Measurements from ENCODE around the gene GTF3C5.
"Not testable (repeated sequence)": the region's sequence is repeated elsewhere in the genome, so short reads cannot be mapped to it uniquely, and the experiment has no call there.

The GTF3C5 gene

GRCh38 chr9:133090187-133090586, 59.4 kb downstream of the GTF3C5 start:
- Histone ChIP-seq H3K27me3 (replicated peaks in 2 of 5; ENCODE audit: control insufficient read depth in 4 of 5, insufficient read depth in 5 of 5, low read length in 4 of 5) (no peaks in the 10 kb centered on the region), H3K27ac (ENCODE audit: insufficient read depth in 1 of 2, low read depth in 1 of 2, low read length in 2 of 2, poor library complexity in 1 of 2, severe bottlenecking in 2 of 2) (no peak overlapping the region), H3K36me3 (ENCODE audit: control insufficient read depth in 4 of 4, insufficient read depth in 4 of 4, low read length in 3 of 4) (no peaks in the 10 kb centered on the region), H3K9me3 (ENCODE audit: control extremely low read depth in 1 of 5, control insufficient read depth in 4 of 5, insufficient read depth in 2 of 5, low read depth in 1 of 5, low read length in 4 of 5) (no peaks in the 10 kb centered on the region), H3K4me1 (ENCODE audit: control extremely low read depth in 1 of 4, control insufficient read depth in 4 of 4, insufficient read depth in 4 of 4, low read length in 3 of 4) (peaks cover 0 to 3% (median 0%) of the 10 kb centered on the region in 4 experiments), H3K4me3 (ENCODE audit: control insufficient read depth in 1 of 7, extremely low read depth in 1 of 7, insufficient read depth in 4 of 7, low read depth in 2 of 7, low read length in 6 of 7) (no peak overlapping the region)
- CTCF ChIA-PET, result interaction anchor here (1.3 to 2.1 kb wide), 3 partner anchors 9 to 57 kb away, joined by 3 to 8 read pairs (median 4); no protein-coding TSS in a partner anchor
- 79% methylated on average over 5 of the region's 6 CpGs for WGBS (ENCODE audit: insufficient coverage)
- DNase-seq, result no peak
- POLR2A ChIA-PET, result no interaction called here

DNA sequence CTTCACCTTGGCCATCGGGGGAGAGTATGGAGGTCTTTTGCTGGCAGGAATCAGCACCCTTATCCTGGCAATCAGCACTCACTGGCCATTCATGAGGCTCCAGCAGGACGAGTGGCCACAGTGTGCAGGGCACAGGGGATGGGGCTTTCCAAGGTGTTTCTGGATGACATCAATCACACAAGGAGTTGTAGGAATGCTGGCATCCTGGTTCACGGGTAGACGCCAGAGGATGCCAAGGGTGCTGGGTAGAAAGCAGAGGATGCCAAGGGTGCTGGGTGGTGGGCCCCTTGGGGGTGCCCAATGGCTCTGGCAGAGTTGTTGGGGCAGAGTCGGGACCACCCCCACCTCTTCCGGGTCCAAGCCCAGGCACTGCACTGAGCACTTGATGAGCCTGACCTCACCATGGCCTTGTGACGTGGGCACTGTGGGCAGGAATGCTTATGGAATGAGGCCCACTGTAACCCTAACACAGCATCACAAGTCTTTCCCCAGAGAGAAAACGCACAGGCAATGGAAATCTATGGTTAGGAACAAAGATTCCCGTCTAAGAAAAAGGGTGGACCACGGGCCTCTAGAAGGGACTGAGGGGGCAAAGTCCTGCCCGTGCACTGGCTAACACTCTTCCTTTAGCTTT, 60.1 kb downstream of the GTF3C5 start:
- H3K4me3 ChIP-seq (ENCODE audit: control insufficient read depth in 1 of 7, extremely low read depth in 1 of 7, insufficient read depth in 4 of 7, low read depth in 2 of 7, low read length in 6 of 7), result no peak overlapping the region
- DNase-seq, result no peak
- WGBS (ENCODE audit: insufficient coverage), result 94% methylated on average over 6 of the region's 11 CpGs
- no peak overlapping the region for H3K27ac ChIP-seq (ENCODE audit: insufficient read depth in 1 of 2, low read depth in 1 of 2, low read length in 2 of 2, poor library complexity in 1 of 2, severe bottlenecking in 2 of 2)
- no peaks in the 10 kb centered on the region for H3K27me3 ChIP-seq (replicated peaks in 2 of 5; ENCODE audit: control insufficient read depth in 4 of 5, insufficient read depth in 5 of 5, low read length in 4 of 5)
- peaks cover 0 to 6% (median 0%) of the 10 kb centered on the region in 5 experiments for H3K9me3 ChIP-seq (ENCODE audit: control extremely low read depth in 1 of 5, control insufficient read depth in 4 of 5, insufficient read depth in 2 of 5, low read depth in 1 of 5, low read length in 4 of 5)
- H3K4me1 ChIP-seq (ENCODE audit: control extremely low read depth in 1 of 4, control insufficient read depth in 4 of 4, insufficient read depth in 4 of 4, low read length in 3 of 4), result peaks cover 0 to 3% (median 0%) of the 10 kb centered on the region in 4 experiments
- no peaks in the 10 kb centered on the region for H3K36me3 ChIP-seq (ENCODE audit: control insufficient read depth in 4 of 4, insufficient read depth in 4 of 4, low read length in 3 of 4)
- ChIA-PET CTCF (interaction anchor here (1.6 to 2.1 kb wide), 3 partner anchors 12 to 56 kb away, joined by 4 to 8 read pairs (median 7); no protein-coding TSS in a partner anchor), POLR2A (no interaction called here)

- peaks cover 2 to 20% (median 12%) of the 10 kb centered on the region in 5 experiments for H3K9me3 ChIP-seq (ENCODE audit: control extremely low read depth in 1 of 5, control insufficient read depth in 4 of 5, insufficient read depth in 2 of 5, low read depth in 1 of 5, low read length in 4 of 5)
- ChIA-PET POLR2A (interaction anchor here (0.6 kb wide), 1 partner anchor 150 kb away, joined by 3 read pairs; the partner anchor contains the start of gene TSC1), CTCF (interaction anchor here (0.8 to 4.3 kb wide), 7 partner anchors 8 to 81 kb away, joined by 3 to 23 read pairs (median 6); no protein-coding TSS in a partner anchor)
- peaks cover 7 to 34% (median 25%) of the 10 kb centered on the region in 4 experiments for H3K36me3 ChIP-seq (ENCODE audit: control insufficient read depth in 4 of 4, insufficient read depth in 4 of 4, low read length in 3 of 4)
- not testable (repeated sequence) for H3K27ac ChIP-seq (ENCODE audit: insufficient read depth in 1 of 2, low read depth in 1 of 2, low read length in 2 of 2, poor library complexity in 1 of 2, severe bottlenecking in 2 of 2); DNase-seq; H3K27me3 ChIP-seq (replicated peaks in 2 of 5; ENCODE audit: control insufficient read depth in 4 of 5, insufficient read depth in 5 of 5, low read length in 4 of 5); H3K4me3 ChIP-seq (ENCODE audit: control insufficient read depth in 1 of 7, extremely low read depth in 1 of 7, insufficient read depth in 4 of 7, low read depth in 2 of 7, low read length in 6 of 7); H3K4me1 ChIP-seq (ENCODE audit: control extremely low read depth in 1 of 4, control insufficient read depth in 4 of 4, insufficient read depth in 4 of 4, low read length in 3 of 4)
- no CpG with 5 or more reads among the region's 4 CpGs for WGBS (ENCODE audit: insufficient coverage)
Measured at GRCh38 chr9:133094351-133094750, 63.6 kb downstream of the GTF3C5 start.

DNA sequence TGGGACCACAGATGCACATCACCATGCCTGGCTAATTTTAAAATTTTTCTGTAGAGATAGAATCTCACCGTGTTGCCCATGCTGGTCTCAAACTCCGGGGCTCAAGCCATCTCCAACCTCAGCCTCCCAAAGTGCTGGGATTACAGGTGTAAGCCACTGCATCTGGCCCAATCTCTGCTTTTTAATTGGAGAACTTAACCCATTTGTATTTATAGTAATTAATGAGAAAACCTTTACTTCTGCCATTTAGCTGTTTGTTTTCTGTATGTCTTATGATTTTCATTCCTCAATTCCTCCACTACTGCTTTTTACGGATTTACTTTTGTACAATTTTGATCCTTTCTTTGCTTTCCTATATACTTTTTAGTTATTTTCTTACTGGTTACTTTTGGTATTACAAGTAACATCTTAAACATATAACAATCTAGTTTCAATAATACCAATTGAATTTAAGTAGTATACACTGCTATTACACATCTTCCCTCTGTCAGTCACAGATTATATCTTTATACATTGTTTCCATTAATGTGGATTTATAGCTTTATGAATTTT, 64.1 kb downstream of the GTF3C5 start:
- Histone ChIP-seq H3K9me3 (ENCODE audit: control extremely low read depth in 1 of 5, control insufficient read depth in 4 of 5, insufficient read depth in 2 of 5, low read depth in 1 of 5, low read length in 4 of 5) (peaks cover 2 to 20% (median 12%) of the 10 kb centered on the region in 5 experiments), H3K36me3 (ENCODE audit: control insufficient read depth in 4 of 4, insufficient read depth in 4 of 4, low read length in 3 of 4) (peaks cover 10 to 38% (median 29%) of the 10 kb centered on the region in 4 experiments), H3K4me3 (ENCODE audit: control insufficient read depth in 1 of 7, extremely low read depth in 1 of 7, insufficient read depth in 4 of 7, low read depth in 2 of 7, low read length in 6 of 7) (no peak overlapping the region), H3K27ac (ENCODE audit: insufficient read depth in 1 of 2, low read depth in 1 of 2, low read length in 2 of 2, poor library complexity in 1 of 2, severe bottlenecking in 2 of 2) (no peak overlapping the region), H3K4me1 (ENCODE audit: control extremely low read depth in 1 of 4, control insufficient read depth in 4 of 4, insufficient read depth in 4 of 4, low read length in 3 of 4) (peaks cover 0 to 3% (median 0%) of the 10 kb centered on the region in 4 experiments), H3K27me3 (replicated peaks in 2 of 5; ENCODE audit: control insufficient read depth in 4 of 5, insufficient read depth in 5 of 5, low read length in 4 of 5) (no peaks in the 10 kb centered on the region)
- no peak for DNase-seq
- ChIA-PET POLR2A (no interaction called here), CTCF (interaction anchor here (0.8 to 4.3 kb wide), 8 partner anchors 7 to 53 kb away, joined by 3 to 23 read pairs (median 10); no protein-coding TSS in a partner anchor)
- 90% methylated on average over 2 of the region's 3 CpGs for WGBS (ENCODE audit: insufficient coverage)

DNA sequence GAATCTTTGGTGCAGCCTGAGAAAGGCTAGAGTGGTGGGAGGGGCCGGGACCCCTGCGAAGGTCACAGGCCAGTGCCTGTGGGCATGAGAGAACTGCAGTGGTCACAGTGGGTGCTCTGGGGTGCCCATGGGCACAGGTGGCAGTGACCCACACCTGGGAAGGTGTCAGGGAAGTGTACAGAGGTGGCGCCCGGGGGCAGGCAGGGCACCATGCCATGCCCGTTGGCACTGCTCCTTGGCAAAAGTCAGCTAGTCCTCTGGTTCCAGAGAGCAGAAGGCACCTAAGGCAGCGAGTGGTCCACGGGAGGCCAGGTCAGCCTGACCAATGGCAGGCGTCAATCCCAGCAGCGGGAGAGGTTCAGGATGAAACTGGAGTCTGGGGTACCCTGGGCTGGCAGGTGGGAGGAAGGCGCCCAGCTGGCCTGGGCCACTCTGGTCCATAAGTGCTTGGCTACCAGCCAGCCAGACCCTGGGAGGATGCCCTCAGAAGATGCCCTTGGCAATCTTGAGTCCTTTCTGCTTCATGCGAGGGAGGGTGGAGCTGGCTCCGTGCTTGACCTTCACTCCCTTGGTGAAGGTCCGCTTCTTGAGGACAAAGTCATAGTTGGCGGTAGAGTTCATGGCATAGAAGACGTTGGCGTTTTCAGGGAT, 67.4 kb downstream of the GTF3C5 start:
- Histone ChIP-seq H3K9me3 (ENCODE audit: control extremely low read depth in 1 of 5, control insufficient read depth in 4 of 5, insufficient read depth in 2 of 5, low read depth in 1 of 5, low read length in 4 of 5) (peaks cover 2 to 20% (median 12%) of the 10 kb centered on the region in 5 experiments), H3K4me1 (ENCODE audit: control extremely low read depth in 1 of 4, control insufficient read depth in 4 of 4, insufficient read depth in 4 of 4, low read length in 3 of 4) (no peaks in the 10 kb centered on the region), H3K27ac (ENCODE audit: insufficient read depth in 1 of 2, low read depth in 1 of 2, low read length in 2 of 2, poor library complexity in 1 of 2, severe bottlenecking in 2 of 2) (no peak overlapping the region), H3K36me3 (ENCODE audit: control insufficient read depth in 4 of 4, insufficient read depth in 4 of 4, low read length in 3 of 4) (peaks cover 12 to 71% (median 58%) of the 10 kb centered on the region in 4 experiments), H3K4me3 (ENCODE audit: control insufficient read depth in 1 of 7, extremely low read depth in 1 of 7, insufficient read depth in 4 of 7, low read depth in 2 of 7, low read length in 6 of 7) (no peak overlapping the region), H3K27me3 (replicated peaks in 2 of 5; ENCODE audit: control insufficient read depth in 4 of 5, insufficient read depth in 5 of 5, low read length in 4 of 5) (no peaks in the 10 kb centered on the region)
- 90% methylated on average over 13 of the region's 16 CpGs for WGBS (ENCODE audit: insufficient coverage)
- ChIA-PET CTCF (interaction anchor here (0.9 to 22.2 kb wide), 6 partner anchors 8 to 50 kb away, joined by 3 to 445 read pairs (median 6); no protein-coding TSS in a partner anchor), POLR2A (interaction anchor here (0.9 to 1.4 kb wide), 2 partner anchors 20 to 50 kb away, joined by 3 read pairs; no protein-coding TSS in a partner anchor)
- DNase-seq, result no peak

GRCh38 chr9:133098871-133099270, 68.1 kb downstream of the GTF3C5 start:
- no peak overlapping the region for H3K27ac ChIP-seq (ENCODE audit: insufficient read depth in 1 of 2, low read depth in 1 of 2, low read length in 2 of 2, poor library complexity in 1 of 2, severe bottlenecking in 2 of 2)
- no peaks in the 10 kb centered on the region for H3K4me1 ChIP-seq (ENCODE audit: control extremely low read depth in 1 of 4, control insufficient read depth in 4 of 4, insufficient read depth in 4 of 4, low read length in 3 of 4)
- ChIA-PET CTCF (interaction anchor here (0.9 to 22.2 kb wide), 6 partner anchors 9 to 50 kb away, joined by 3 to 445 read pairs (median 6); no protein-coding TSS in a partner anchor), POLR2A (interaction anchor here (1.4 kb wide), 1 partner anchor 19 kb away, joined by 3 read pairs; no protein-coding TSS in a partner anchor)
- DNase-seq, result no peak
- no peak overlapping the region for H3K4me3 ChIP-seq (ENCODE audit: control insufficient read depth in 1 of 7, extremely low read depth in 1 of 7, insufficient read depth in 4 of 7, low read depth in 2 of 7, low read length in 6 of 7)
- no peaks in the 10 kb centered on the region for H3K27me3 ChIP-seq (replicated peaks in 2 of 5; ENCODE audit: control insufficient read depth in 4 of 5, insufficient read depth in 5 of 5, low read length in 4 of 5)
- peaks cover 12 to 78% (median 62%) of the 10 kb centered on the region in 4 experiments for H3K36me3 ChIP-seq (ENCODE audit: control insufficient read depth in 4 of 4, insufficient read depth in 4 of 4, low read length in 3 of 4)
- peaks cover 2 to 20% (median 12%) of the 10 kb centered on the region in 5 experiments for H3K9me3 ChIP-seq (ENCODE audit: control extremely low read depth in 1 of 5, control insufficient read depth in 4 of 5, insufficient read depth in 2 of 5, low read depth in 1 of 5, low read length in 4 of 5)
- WGBS (ENCODE audit: insufficient coverage), result 96% methylated on average over 5 of the region's 5 CpGs

Data from common myeloid progenitor, CD34-positive (primary cell).